ENCODE results near the gene LBHD2.

LBHD2 gene

DNA sequence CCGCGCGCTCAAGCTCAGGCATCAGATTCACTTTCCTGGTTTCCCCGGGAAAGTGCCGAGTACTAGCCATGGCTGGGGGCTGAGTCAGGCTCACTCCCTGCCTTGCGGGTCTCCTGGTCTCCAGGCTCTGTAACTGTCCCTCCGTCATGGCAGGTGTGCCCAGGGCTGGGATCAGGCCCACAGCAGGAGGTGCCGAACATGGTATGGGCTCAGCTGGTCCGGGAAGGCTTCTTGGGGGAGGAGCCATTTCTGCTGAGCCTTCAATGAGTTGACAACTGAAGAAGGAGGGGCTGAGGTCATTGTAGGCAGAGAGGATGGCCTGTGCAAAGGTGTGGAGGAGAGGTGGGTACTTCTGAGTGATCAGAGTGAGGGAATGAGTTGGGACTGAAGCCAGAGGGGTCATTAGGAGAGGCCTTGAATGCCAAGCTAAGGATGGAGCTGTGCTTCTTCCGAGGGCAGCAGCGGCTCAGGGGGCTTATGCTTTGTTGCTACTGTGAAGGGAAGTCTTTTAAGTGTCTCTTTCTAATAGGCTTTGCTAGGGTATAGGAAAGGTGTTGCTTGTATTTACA lies 11.3 kb downstream of the LBHD2 start:
- Histone ChIP-seq H3K4me1 (ENCODE audit: control insufficient read depth, low read depth, low read length) (peaks cover 2% of the 10 kb centered on the region), H2BK15ac (replicated peaks; ENCODE audit: low read depth) (no peak overlapping the region), H3K9ac (ENCODE audit: low read length) (no peak overlapping the region), H3K27me3 (ENCODE audit: insufficient read depth, low read length, poor library complexity) (no peaks in the 10 kb centered on the region), H2AK5ac (ENCODE audit: low read length) (no peak overlapping the region), H3K4ac (ENCODE audit: low read depth, low read length) (no peak overlapping the region), H4K5ac (ENCODE audit: low read length) (no peak overlapping the region), H3K4me2 (ENCODE audit: low read length) (no peak overlapping the region), H3K36me3 (ENCODE audit: control insufficient read depth, insufficient read depth, low read length) (no peaks in the 10 kb centered on the region), H2BK5ac (ENCODE audit: low read length) (no peak overlapping the region), H3K18ac (ENCODE audit: low read length) (no peak overlapping the region), H3K27ac (ENCODE audit: low read depth, low read length) (no peak overlapping the region), H3K23ac (ENCODE audit: low read length) (no peak overlapping the region), H2BK120ac (ENCODE audit: low read depth, low read length) (no peak overlapping the region), H3K56ac (ENCODE audit: low read length) (no peak overlapping the region), H3K79me2 (ENCODE audit: control insufficient read depth, insufficient read depth, low read length) (no peaks in the 10 kb centered on the region), H3K79me1 (ENCODE audit: low read length) (no peaks in the 10 kb centered on the region), H4K8ac (ENCODE audit: low read depth, low read length) (no peak overlapping the region), H3K4me3 (ENCODE audit: low read length) (no peak overlapping the region)
- WGBS (ENCODE audit: extremely low coverage, insufficient coverage, low lambda C conversion rate), result no CpG with 5 or more reads among the region's 11 CpGs
- no peak for DNase-seq

DNA sequence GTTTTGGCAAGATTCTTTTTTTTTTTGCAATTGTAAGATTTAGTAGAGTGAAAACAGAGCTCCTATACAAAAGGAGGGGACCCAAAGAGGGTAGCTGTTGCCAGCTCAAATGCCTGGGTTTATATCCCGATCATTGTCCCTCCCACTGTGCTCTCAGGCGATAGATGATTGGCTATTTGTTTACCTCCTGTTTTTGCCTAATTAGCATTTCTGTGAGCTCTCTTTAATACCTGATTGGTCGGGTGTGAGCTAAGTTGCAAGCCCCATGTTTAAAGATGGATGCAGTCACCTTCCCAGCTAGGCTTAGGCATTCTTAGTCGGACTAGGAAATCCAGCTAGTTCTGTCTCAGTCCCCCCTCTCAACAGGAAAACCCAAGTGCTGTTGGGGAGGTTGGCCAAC lies 12.4 kb downstream of the LBHD2 start:
- Histone ChIP-seq H4K5ac (ENCODE audit: low read length) (no peak overlapping the region), H3K79me2 (ENCODE audit: control insufficient read depth, insufficient read depth, low read length) (no peaks in the 10 kb centered on the region), H2AK5ac (ENCODE audit: low read length) (no peak overlapping the region), H3K4me3 (ENCODE audit: low read length) (no peak overlapping the region), H2BK120ac (ENCODE audit: low read depth, low read length) (no peak overlapping the region), H3K4ac (ENCODE audit: low read depth, low read length) (no peak overlapping the region), H3K27me3 (ENCODE audit: insufficient read depth, low read length, poor library complexity) (no peaks in the 10 kb centered on the region), H2BK15ac (replicated peaks; ENCODE audit: low read depth) (no peak overlapping the region), H4K8ac (ENCODE audit: low read depth, low read length) (no peak overlapping the region), H3K27ac (ENCODE audit: low read depth, low read length) (no peak overlapping the region), H3K56ac (ENCODE audit: low read length) (no peak overlapping the region), H3K36me3 (ENCODE audit: control insufficient read depth, insufficient read depth, low read length) (no peaks in the 10 kb centered on the region), H3K4me2 (ENCODE audit: low read length) (no peak overlapping the region), H3K4me1 (ENCODE audit: control insufficient read depth, low read depth, low read length) (peaks cover 2% of the 10 kb centered on the region), H3K9ac (ENCODE audit: low read length) (no peak overlapping the region), H2BK5ac (ENCODE audit: low read length) (no peak overlapping the region), H3K23ac (ENCODE audit: low read length) (no peak overlapping the region), H3K18ac (ENCODE audit: low read length) (no peak overlapping the region), H3K79me1 (ENCODE audit: low read length) (no peaks in the 10 kb centered on the region)
- WGBS (ENCODE audit: extremely low coverage, insufficient coverage, low lambda C conversion rate), result no CpG with 5 or more reads among the region's 4 CpGs
- no peak for DNase-seq

DNA sequence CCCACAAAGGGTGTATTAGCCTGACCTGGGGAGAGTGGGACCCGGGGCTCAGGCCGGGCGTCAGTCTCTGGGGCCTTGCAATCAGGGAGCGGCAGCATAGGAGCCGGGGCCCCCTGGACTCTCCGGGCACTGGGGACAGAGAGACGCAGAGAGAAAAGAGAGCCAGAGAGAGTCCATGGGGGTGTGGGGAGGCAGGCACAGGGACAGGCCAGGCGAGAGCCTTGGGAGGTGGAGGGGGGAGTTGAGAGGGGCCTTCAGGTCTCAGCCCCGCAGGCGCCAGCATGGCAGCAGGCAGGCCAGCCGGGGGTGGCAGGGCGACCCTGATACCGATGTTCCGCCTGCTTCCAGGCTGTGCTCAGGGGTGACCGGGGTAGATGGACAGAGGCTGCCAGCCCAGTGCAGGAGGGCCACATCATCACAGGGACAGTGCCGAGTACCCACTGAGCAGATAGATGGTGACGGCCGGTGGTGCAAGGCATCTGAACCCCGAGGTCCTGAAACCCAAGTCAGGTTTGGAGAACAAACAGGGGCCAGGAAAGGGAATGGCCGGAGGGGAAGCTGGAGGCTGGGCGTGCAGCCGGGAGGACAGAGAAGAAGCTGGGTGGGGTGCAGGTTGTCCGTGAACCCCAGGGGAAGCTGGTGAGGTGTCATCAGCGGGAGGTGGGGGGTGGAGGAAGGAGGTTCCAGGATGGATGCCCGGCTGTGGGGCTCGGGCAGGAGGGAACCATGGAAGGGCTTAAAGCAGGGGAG lies 13.4 kb downstream of the LBHD2 start:
- Histone ChIP-seq H3K4me3 (ENCODE audit: low read length) (no peak overlapping the region), H3K18ac (ENCODE audit: low read length) (no peak overlapping the region), H3K4ac (ENCODE audit: low read depth, low read length) (no peak overlapping the region), H4K8ac (ENCODE audit: low read depth, low read length) (no peak overlapping the region), H2BK120ac (ENCODE audit: low read depth, low read length) (no peak overlapping the region), H3K56ac (ENCODE audit: low read length) (no peak overlapping the region), H3K79me1 (ENCODE audit: low read length) (no peaks in the 10 kb centered on the region), H3K36me3 (ENCODE audit: control insufficient read depth, insufficient read depth, low read length) (no peaks in the 10 kb centered on the region), H3K23ac (ENCODE audit: low read length) (no peak overlapping the region), H3K4me2 (ENCODE audit: low read length) (no peak overlapping the region), H2BK5ac (ENCODE audit: low read length) (no peak overlapping the region), H3K9ac (ENCODE audit: low read length) (no peak overlapping the region), H3K27ac (ENCODE audit: low read depth, low read length) (no peak overlapping the region), H3K4me1 (ENCODE audit: control insufficient read depth, low read depth, low read length) (peaks cover 2% of the 10 kb centered on the region), H3K79me2 (ENCODE audit: control insufficient read depth, insufficient read depth, low read length) (no peaks in the 10 kb centered on the region), H3K27me3 (ENCODE audit: insufficient read depth, low read length, poor library complexity) (no peaks in the 10 kb centered on the region), H4K5ac (ENCODE audit: low read length) (no peak overlapping the region), H2BK15ac (replicated peaks; ENCODE audit: low read depth) (no peak overlapping the region), H2AK5ac (ENCODE audit: low read length) (no peak overlapping the region)
- no CpG with 5 or more reads among the region's 26 CpGs for WGBS (ENCODE audit: extremely low coverage, insufficient coverage, low lambda C conversion rate)
- DNase-seq, result no peak

DNA sequence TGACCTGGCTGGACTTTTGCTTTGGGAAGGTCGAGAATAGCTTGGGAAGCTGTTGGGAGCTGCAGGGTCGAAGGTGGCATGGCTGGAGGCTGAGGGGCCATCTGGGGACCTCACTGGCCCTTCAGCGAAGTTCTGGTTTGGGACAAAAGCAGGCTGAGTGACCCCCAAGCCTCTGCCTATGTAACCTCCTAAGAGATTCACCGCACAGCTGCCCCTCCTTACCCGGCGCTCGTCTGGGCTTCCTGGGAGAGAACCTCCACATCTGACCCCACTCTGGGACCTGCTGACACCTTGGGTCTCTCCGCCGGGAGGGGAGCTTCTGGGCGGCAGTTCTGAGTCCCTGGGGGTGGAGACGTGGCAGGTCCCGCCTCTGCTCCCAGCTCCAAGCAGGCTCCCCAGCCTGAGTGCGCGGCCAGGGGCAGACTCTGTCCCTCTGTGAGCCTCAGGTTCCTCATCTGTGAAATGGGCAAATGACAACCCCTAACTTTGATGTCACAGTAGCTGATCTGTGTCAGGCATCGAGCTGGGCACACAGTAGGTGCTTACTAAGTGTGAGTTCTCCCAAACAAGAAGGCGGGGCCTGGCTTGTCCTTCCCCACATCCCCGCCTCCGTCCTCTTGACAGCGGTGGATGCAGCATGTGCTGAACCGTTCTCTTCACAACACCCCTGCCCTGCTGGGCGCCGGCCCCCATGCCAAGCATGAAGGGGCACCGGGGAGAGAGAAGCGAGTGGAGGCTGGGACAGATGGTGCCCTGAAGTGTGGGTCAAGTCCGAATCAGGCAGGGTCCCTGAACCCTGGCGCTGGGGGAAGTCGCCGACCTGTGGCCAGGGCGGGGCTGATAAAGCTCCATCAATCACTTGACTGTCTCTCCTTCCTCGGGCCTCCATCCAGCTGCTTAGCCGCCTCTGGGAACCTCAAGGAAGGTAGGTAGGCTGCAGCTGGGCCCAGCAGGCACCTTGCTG lies 14.3 kb downstream of the LBHD2 start:
- no peak overlapping the region for H4K5ac ChIP-seq (ENCODE audit: low read length)
- no peak overlapping the region for H3K18ac ChIP-seq (ENCODE audit: low read length)
- peak overlapping the region; percentile 30 for H3K56ac ChIP-seq (ENCODE audit: low read length)
- DNase-seq, result no peak
- H3K79me2 ChIP-seq (ENCODE audit: control insufficient read depth, insufficient read depth, low read length), result no peaks in the 10 kb centered on the region
- H3K9ac ChIP-seq (ENCODE audit: low read length), result no peak overlapping the region
- no peaks in the 10 kb centered on the region for H3K79me1 ChIP-seq (ENCODE audit: low read length)
- no peak overlapping the region for H3K4me2 ChIP-seq (ENCODE audit: low read length)
- H2AK5ac ChIP-seq (ENCODE audit: low read length), result no peak overlapping the region
- H3K23ac ChIP-seq (ENCODE audit: low read length), result no peak overlapping the region
- H2BK120ac ChIP-seq (ENCODE audit: low read depth, low read length), result no peak overlapping the region
- no peak overlapping the region for H3K4ac ChIP-seq (ENCODE audit: low read depth, low read length)
- H2BK5ac ChIP-seq (ENCODE audit: low read length), result no peak overlapping the region
- H3K4me3 ChIP-seq (ENCODE audit: low read length), result no peak overlapping the region
- no peak overlapping the region for H2BK15ac ChIP-seq (replicated peaks; ENCODE audit: low read depth)
- no peak overlapping the region for H4K8ac ChIP-seq (ENCODE audit: low read depth, low read length)
- peaks cover 3% of the 10 kb centered on the region for H3K27me3 ChIP-seq (ENCODE audit: insufficient read depth, low read length, poor library complexity)
- WGBS (ENCODE audit: extremely low coverage, insufficient coverage, low lambda C conversion rate), result no CpG with 5 or more reads among the region's 31 CpGs
- peaks cover 2% of the 10 kb centered on the region for H3K4me1 ChIP-seq (ENCODE audit: control insufficient read depth, low read depth, low read length)
- no peaks in the 10 kb centered on the region for H3K36me3 ChIP-seq (ENCODE audit: control insufficient read depth, insufficient read depth, low read length)
- H3K27ac ChIP-seq (ENCODE audit: low read depth, low read length), result no peak overlapping the region

DNA sequence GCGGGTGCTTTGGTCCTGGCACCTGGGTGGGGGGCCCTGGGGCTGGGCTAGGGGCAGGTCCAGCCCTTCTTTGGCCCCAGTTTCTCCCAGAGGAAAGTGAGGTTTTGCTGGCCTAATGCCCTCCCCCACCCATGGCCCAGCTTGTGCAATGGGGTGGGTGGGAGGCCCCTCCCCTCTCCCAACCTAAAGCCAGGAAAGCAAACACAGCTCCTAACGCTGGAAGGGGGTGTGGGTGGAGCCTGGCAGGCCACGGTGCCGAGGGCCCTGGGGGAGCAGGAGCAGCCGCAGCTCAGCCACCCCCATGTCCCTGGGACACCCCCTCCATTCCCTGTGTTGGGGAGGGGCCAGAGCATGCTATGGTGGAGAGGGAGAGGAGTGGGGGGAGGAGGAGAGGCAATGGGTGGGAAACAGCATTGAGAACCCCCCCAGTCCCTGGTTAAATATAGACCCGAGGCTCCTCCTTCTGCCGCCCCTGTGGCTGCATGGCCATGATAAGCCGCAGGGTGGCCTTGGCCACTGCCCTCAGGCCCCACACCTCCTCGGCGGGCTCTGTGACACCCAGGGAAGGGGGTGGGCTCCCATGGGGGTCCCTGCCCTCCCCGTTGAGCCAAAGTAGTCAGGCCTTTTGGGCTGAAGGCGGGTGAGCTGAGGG lies 15.2 kb downstream of the LBHD2 start:
- H3K36me3 ChIP-seq (ENCODE audit: control insufficient read depth, insufficient read depth, low read length), result no peaks in the 10 kb centered on the region
- H2BK15ac ChIP-seq (replicated peaks; ENCODE audit: low read depth), result no peak overlapping the region
- no peak overlapping the region for H2AK5ac ChIP-seq (ENCODE audit: low read length)
- H3K56ac ChIP-seq (ENCODE audit: low read length), result peak overlapping the region; percentile 75
- H2BK5ac ChIP-seq (ENCODE audit: low read length), result no peak overlapping the region
- DNase-seq, result no peak
- H3K79me2 ChIP-seq (ENCODE audit: control insufficient read depth, insufficient read depth, low read length), result no peaks in the 10 kb centered on the region
- H3K27ac ChIP-seq (ENCODE audit: low read depth, low read length), result no peak overlapping the region
- no CpG with 5 or more reads among the region's 12 CpGs for WGBS (ENCODE audit: extremely low coverage, insufficient coverage, low lambda C conversion rate)
- H3K4me2 ChIP-seq (ENCODE audit: low read length), result no peak overlapping the region
- H3K79me1 ChIP-seq (ENCODE audit: low read length), result no peaks in the 10 kb centered on the region
- no peak overlapping the region for H3K4me3 ChIP-seq (ENCODE audit: low read length)
- peaks cover 2% of the 10 kb centered on the region for H3K4me1 ChIP-seq (ENCODE audit: control insufficient read depth, low read depth, low read length)
- H3K9ac ChIP-seq (ENCODE audit: low read length), result no peak overlapping the region
- H4K8ac ChIP-seq (ENCODE audit: low read depth, low read length), result no peak overlapping the region
- H4K5ac ChIP-seq (ENCODE audit: low read length), result no peak overlapping the region
- peaks cover 5% of the 10 kb centered on the region for H3K27me3 ChIP-seq (ENCODE audit: insufficient read depth, low read length, poor library complexity)
- H3K18ac ChIP-seq (ENCODE audit: low read length), result no peak overlapping the region
- H2BK120ac ChIP-seq (ENCODE audit: low read depth, low read length), result no peak overlapping the region
- no peak overlapping the region for H3K4ac ChIP-seq (ENCODE audit: low read depth, low read length)
- H3K23ac ChIP-seq (ENCODE audit: low read length), result no peak overlapping the region

All from mesendoderm (in vitro differentiated cells).